Stimulated activated CD4-positive, alpha-beta T cell treated with anti-CD3 and anti-CD28 coated beads, Interleukin-4, amount 100 ng/mL, for 4 hours (primary cell): Measurements from ENCODE around the gene SRSF6.
"Not testable (repeated sequence)": the region's sequence is repeated elsewhere in the genome, so short reads cannot be mapped to it uniquely, and the experiment has no call there.

Experiments used
- DNase-seq, 2 experiments: peaks; one replicate each; pipeline ENCODE4 v3.0.0-alpha.2; 2020

SRSF6 gene

DNA sequence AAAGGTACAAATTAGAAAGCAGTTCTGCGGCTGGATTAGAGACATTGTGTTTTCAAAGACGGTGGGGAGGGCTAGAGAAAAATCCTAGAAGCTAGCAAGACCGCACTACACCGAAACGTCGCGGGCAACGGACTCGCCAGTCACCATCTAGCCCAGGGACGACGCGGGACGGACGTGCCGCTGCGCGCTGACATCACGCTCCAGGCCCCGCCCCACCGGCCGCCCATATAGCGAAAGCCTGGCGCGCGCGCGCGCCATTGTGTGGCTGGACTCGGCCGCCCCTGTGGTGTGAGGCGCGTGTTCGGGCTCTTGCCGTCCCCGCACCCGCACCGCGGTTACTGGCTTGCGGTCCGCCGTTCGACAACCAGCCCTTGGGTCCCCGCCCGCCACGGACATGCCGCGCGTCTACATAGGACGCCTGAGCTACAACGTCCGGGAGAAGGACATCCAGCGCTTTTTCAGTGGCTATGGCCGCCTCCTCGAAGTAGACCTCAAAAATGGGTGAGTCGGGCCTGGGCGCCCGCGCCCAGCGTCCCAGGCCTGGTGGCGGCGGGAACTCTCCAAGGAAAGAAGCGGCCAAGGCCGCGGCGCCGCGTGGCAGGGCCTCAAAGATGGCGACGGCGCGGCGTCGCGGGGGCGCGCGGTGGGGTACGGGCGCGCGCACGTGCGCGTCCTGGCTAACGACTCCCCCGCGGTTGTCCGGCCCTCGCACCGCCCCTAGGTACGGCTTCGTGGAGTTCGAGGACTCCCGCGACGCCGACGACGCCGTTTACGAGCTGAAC is at the start of gene SRSF6:
TSS of gene SRSF6 (plus strand) at position 257 of the 782 bp plus-strand sequence. CDS start at position 395, 138 bp downstream.
- peak; percentile 88 to 94 for DNase-seq

DNA sequence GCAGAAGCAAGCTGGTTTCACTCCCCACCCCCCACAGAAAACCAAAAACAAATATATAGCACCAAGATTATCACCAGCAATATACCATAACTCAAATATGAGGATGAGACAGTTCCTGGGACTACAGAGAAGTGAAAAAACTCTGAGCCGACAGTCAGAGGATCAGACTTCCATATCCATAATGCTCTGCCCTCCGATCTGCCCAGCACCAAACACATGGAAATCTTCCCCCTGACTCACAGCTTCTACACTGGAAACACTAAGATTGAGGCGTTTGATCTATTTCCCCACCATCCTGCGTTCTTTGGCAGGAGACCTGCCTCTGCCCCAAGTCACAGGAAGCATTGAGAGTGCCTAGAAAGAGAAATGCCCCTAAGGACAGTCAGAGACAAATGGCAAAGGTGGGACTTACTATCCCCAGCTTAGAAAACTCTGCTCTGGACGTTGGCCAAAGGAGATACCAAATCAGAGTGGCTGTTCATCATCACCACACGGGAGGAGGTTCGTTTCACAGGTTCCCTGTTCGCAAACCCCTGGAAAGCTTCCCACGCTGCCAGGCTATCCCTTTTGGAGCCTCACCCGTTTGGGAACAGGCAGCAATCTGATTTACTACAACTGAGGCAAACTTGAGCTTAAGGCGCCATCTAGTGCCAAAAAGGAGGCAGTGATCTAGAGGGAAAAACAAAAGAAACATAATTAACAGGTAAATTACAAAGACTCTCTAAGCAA is 48.7 kb upstream of the SRSF6 start:
- DNase-seq, result no peak

DNA sequence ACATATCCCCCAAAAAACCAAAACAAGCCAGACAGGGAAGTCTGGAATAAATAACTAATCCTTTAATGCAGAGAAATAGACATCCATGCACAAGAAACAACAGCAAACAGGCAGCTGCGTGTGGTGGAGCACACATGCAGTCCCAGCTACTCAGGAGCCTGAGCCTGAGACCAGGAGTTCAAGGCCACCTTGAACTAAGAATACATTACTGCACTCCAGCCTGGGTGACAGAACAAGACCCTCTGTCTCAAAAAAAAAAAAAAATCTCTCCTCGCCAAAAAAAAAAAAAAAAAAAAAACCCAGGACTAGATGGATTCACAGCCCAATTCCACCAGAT is 48.2 kb upstream of the SRSF6 start:
- no peak for DNase-seq

DNA sequence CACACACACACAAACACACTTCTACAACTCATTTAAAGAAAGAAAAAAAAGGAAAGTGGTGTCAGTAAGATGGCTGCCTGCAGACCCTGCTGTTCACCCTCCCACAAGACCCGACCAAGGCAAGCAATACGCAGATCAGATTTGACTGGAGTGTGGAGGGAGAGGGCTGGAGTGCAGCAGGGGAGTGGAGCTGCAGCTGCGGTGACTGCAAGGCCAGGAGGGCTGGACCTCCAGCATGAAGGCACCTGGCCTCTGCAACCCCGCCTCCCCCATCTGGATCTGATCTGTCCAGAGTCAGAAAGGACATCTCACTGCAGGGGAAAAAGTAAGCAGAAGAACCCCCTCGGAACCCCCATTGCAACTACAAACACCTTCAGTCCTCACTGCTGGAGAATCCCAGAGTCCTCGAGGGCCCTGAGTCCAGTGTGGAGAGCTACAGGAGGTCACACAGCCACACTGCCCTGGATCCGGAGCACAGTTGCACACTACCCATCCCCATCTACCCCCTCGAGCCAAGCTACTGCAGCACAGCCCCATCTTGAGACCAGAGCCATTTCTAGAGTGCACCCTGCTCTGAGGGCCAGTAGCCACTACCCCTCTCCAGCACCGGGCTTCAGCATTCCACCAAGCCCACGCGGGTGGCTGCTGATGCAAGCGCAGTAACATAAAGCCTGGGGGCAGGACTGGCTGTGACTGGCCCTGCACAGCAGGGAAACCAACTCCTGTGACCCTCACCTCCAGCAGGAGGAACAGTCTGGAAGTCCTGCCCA is 41.9 kb upstream of the SRSF6 start:
- no peak for DNase-seq

DNA sequence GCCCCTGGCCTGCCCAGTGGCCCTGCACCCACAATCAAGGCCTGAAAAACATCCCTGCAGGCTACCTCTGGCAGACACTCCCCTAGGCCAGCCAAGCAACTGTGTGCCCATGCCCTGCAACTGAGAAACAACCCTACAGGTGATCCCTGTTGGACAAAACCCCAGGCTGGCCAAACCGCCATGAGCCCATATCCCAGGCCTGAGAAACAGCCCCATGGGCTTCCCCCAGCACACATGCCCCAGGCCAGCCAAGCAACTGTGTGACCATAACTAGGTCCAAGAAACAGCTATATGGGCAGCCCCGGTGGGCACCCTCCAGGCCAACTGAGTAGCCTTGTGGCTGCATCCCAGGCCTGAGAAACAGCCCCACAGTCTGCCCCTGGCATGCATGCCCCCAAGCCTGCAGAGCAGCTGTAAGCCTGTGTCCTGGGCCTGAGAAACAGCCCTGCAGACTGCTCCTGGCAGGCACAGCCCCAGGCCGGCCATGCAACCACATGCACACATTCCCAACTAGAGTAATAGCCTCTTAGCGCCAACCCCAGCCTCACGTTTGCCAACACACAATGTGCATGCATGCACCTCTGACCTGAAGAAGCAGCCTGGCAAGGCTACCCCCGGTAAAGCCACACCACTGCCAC is 41.0 kb upstream of the SRSF6 start:
- no peak for DNase-seq

DNA sequence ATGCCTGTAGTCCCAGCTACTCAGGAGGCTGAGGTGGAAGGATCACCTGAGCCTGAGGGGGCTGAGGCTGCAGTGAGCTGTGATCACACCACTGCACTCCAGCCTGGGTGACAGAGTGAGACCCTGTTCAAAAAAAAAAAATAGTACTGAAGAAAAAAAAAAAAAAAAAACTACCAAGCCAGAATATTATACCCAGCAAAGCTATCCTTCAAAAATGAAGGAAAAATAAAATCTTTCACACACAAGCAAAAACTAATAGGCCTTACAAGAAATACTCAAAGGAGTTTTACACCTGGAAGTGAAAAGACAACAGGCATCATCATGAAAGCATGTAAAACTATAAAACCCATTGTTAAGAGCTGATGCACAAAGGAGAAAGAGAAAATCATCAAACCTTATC is 37.5 kb upstream of the SRSF6 start:
- no peak for DNase-seq

DNA sequence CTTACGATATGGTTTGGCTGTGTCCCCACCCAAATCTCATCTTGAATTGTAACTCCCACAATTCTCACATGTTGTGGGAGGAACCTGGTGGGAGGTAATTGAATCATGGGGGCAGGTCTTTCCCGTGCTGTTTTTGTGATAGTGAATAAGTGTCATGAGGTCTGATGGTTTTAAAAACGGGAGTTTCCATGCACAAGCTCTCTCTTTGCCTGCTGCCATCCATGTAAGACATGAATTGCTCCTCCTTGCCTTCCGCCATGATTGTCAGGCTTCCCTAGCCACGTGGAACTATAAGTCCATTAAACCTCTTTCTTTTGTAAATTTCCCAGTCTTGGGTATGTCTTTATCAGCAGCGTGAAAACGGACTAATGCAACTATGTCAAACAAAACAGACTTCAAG is 36.8 kb upstream of the SRSF6 start:
- DNase-seq, result not testable (repeated sequence)

DNA sequence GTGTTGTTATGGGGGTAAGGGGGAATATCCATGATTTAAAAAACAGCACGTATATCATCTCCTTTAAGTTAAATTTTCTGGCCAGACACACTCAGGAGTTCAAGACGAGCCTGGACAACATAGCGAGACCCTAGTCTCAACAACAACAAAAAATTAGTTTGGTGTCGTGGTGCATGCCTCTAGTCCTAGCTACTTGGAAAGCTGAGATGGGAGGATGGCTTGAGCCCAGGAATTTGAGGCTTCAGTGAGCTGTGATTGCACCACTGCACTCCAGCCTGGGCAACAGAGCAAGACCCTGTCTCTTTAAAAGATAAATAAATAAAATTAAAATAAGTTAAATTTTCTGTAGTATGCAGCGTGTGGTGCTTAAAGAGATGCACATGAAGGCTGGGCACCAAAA is 31.5 kb upstream of the SRSF6 start:
- DNase-seq, result no peak

DNA sequence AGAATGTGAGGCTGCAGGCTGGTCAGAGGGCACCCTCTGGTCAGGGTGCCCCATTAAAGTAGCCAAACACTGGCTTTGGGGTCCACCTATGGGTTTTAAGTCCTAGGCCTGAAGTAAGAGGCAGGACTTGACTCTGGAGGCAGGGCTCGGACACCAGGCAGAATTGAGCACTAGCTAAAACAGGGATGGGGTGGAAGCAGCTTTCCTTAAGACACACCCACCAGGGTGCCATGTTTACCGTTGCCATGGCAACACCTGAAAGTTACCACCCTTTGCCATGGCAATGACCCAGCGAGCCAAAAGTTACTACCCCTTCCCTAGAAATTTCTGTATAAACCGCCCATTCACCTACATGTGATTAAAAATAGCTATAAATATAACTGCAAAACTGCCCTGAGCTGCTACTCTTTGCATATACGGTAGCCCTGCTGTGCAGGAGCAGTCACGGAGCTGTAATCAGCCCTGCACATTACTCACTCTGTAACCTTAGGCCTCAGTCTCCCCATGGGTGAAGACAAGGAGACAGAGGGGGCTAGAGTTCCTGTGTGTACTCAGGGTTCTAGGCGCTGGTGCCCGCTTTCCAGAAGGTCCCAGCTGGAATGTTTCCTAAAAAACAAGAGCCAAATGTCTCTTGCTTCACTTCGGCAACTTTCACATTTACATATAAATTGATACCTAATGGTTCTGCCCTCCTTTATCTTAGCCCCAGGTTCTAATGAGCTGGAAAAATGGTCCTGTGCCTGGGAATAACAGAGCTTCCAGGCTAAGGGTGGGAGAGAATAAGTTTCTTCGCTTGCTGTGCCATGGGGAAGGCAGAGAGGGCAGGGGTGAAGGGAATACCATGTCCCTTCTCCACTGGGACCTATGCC is 27.2 kb upstream of the SRSF6 start:
- no peak for DNase-seq

DNA sequence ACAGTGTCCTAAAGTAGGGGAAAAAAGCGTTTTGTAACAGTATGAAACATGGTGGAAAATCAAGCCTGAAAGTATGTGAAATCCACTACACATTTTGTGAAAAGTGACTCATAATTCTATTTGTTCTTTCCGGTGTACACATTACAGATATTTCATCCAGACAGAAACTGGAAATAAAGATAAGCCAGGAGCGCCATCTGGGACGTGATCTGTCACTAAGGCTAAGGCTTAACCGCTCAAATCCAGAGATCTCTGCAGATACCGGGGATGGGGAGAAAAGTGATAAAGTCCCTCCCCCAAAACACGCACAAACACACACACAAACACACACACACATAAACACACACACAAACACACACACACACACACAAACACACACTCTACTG is 26.6 kb upstream of the SRSF6 start:
- DNase-seq, result no peak

DNA sequence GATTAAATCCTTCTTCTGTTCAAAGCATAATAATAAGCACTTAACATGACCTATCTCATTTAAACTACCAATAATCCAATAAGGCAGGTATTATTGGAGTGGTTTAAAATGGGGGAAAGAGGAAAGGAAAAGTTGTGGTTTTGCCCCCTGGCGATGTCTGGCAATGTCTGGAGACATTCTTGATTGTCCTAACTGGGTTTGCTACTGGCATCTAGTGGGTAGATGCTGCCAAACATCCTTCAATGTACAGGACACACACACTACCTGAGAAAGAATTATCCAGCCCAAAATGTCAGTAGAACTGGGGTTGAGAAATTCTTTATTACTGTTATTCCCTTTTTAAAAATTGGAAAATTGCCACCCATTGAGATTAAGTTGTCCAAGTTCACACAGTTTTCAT is 25.2 kb upstream of the SRSF6 start:
- no peak for DNase-seq

DNA sequence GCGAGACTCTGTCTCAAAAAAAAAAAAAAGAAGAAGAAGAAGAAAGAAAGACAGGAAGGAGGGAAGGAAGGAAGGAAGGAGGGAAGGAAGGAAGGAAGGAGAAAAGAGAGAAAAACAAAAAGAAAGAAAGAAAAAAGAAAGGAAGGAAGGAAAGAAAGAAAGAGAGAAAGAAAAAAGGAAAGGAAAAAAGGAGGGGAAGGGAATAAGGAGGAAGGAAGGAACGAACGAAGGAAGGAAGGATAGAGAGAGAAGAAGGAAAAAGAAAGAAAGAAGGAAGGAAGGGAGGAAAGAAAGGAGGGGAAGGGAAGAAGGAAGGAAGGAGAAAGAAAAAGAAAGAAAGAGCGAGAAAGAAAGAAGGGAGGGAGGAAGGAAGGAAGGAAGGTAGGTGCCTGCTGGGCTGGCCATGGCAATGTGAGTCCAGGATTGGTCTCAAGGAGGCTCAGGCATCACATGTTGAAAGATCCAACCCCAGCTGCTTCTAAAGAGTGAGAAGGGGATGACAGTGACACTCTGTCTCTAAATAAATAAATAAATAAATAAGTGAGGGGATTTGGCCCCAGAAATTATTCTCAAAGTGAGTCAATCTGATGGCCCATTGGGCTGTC is 24.3 kb upstream of the SRSF6 start:
- DNase-seq, result no peak

DNA sequence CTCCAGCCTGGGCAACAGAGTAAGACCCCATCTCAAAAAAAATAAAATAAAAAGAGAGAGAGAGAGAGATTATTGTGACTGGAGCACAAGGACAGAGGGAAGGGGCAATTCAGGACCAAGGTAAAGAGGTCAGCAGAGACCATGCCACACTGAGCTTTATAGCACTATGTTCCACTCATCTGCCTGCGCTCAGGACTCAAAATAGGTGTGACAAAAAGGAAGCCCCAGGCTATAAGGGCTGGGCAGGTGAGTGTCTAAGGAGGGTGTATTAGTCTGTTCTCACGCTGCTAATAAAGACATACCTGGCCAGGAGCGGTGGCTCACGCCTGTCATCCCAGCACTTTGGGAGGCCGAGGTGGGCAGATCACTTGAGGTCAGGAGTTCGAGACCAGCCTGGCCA is 23.1 kb upstream of the SRSF6 start:
- no peak for DNase-seq

DNA sequence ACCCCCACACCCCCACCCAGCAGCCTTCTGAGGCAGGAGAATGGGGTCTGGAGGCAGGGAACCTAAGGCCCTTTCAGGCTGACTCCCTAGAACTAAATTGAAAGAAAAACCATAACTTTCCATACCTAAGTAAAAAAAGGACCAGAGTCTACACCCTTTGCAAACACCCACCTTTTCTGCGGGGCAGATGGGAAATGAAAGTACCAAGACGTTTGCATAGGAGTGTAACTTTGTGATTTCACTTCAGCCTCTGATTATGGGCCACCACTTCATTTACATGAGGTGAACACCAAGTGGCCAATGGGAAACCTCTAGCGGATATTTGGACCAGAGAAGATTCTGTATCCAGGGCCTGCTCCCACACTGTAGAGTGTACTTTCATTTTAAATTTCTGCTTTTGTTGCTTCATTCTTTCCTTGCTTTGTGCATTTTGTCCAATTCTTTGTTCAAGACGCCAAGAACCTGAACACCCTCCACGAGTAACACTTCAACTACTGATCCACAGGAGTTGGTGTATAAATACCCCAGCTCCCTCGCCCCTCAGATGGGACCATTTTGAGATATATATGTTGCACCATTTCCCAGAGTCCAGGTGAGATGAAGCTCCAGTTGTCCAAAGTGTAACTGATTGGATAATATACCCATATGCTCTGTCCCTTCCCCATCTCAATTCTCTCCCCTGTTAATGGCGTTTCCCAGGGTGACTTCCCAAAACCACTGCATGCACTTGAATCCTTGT is 18.9 kb upstream of the SRSF6 start:
- no peak for DNase-seq

DNA sequence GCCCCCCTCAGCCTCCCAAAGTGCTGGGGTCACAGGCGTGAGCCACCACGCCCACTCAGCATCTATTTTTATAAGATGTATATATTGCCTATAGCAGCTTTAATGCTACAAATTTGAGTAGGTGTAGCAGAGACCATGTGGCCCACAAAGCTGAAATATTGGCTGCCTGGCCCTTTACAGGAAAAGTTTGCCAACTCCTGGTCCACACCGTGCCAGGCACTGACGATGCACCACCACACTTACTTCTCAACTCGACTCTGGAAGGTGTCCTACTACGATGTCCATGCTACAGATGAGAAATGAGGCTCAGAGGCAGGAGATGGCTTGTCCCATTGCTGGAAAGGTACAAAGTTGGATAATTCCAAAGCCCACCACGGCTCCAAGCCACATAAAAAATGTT is 17.2 kb upstream of the SRSF6 start:
- DNase-seq, result no peak

DNA sequence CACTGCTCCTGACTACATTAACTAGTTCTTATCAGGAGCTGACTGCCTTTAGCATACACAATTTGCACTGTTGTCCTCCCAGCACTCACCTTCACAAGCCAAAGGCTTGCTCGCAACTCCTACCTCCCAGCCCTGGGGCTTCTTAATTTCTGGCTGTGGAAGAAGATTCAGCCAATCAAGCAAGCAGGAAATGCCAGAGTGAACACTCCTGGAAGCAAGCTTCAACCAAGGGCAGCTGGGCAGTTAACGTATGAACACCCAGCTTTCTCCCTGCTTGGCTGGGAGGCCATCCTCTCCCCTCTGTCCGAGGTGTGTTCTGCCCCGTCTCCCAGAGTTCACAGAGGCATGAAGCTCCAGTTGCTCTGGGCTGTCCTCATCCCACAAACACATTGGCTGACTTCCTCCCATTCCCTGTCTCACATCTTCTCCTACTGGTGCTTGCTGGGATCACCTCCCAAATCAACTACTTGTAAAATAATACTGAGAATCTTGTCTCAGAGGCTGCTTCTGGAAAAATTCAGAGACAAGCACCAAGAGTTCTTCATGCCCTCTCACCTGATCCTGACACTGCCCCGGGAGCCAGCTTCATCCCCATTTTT is 15.3 kb upstream of the SRSF6 start:
- no peak for DNase-seq

DNA sequence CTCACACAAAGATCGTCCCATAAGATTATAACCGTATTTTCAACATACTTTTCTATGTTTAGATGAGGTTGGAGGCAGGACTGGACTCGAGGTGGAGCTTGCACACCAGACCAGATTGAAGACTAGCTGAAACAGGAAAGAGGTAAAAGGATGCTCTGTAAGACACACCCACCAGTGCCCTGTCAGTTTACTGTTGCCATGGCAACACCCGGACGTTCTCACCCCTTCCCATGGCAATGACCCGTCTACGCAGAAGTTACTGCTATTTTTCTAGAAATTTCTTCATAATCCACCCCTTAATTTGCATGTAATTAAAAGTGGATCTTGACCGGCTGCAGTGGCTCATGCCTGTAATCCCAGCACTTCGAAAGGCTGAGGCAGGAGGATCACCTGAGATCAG is 13.6 kb upstream of the SRSF6 start:
- DNase-seq, result no peak

DNA sequence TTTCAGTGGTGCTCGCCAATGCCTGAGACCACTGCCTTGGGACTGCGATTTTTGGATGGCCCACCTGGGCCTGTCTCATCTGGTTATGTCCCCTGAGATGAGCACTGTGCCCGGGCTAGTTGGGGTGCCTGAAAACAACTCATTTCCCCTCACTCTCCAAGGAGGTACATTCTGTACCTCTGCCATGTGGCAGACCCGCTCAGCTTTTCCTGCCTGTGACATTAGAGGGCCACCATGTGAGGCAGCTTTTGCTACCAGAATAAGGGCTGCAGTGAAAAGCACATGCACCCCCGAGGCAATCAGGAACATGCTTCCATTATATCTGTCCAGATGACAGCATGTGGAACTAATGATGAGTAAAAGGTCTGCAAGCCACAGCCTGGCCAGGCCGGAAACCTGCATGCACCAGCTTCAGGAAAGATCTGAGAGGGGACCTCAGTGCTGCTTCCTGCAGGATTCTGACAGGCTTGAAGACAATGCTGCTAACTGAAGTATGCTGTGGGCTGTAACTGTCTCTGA is 11.3 kb upstream of the SRSF6 start:
- DNase-seq, result no peak

DNA sequence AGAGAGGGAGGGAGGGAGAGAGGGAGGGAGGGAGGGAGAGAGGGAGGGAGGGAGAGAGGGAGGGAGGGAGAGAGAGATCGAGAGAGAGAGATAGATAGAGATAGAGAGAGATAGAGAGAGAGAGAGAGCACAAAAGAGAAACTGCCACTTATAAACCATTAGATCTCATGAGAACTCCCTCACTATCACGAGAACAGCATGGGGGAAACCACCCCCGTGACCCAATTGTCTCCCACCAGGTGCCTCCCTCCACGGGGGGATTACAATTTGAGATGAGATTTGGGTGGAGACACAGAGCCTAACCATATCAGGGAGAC is 9.3 kb upstream of the SRSF6 start:
- DNase-seq, result not testable (repeated sequence)

DNA sequence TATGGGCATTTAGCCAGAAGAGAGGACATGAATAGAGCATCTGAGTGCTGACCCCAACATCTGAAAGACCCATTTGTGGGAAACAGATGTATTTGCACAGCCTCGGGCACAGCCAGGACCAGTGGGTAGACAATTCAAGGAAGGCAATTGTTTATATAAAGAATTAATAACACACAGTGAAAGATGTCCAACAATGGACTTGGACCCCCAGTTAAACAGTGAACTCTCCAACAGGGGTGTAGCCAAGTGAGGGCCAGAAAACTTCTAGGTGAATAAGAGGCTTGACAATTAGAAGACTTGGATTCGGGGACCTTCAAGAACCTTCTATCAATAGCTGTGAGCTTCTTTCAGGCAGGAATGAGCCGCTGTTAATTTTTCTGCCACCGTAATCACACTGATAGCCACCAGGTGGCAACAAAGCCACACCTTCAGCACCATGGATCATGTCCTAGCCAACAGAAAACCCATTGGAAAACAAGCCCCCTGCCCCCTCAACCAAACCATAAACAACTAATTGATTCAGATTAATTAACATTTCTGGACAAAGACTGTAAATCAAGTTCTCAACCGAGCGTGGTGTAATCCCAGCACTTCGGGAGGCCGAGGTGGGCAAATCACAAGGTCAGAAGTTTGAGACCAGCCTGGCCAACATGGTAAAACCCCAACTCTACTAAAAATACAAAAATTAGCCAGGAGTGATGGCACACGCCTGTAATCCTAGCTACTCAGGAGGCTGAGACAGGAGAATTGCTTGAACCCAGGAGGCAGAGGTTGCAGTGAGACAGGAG is 8.8 kb upstream of the SRSF6 start:
- DNase-seq, result peak; percentile 22 to 25
